Endothelial cell of hepatic sinusoid (primary cell): ENCODE data around the gene DRAXIN.

Source experiments
- in situ Hi-C: cut with HindIII; loops from 2 replicates; pipeline ENCODE4 v1.10.0; 2017; ENCODE audit warnings: low sequenced_read_pairs

DRAXIN gene

GRCh38 chr1:11691302-11691914 is at the start of gene DRAXIN:
TSS of gene DRAXIN (plus strand) at chr1:11691710. CDS start at chr1:11706259, 14,549 bp downstream.
- in situ Hi-C loops: no loop called here

- in situ Hi-C loops: loop anchor here (10.0 kb wide), 1 partner anchor 377 kb away; the partner anchor contains the start of gene MTOR
Measured at GRCh38 chr1:11641776-11642305, 49.7 kb upstream of the DRAXIN start.

DNA sequence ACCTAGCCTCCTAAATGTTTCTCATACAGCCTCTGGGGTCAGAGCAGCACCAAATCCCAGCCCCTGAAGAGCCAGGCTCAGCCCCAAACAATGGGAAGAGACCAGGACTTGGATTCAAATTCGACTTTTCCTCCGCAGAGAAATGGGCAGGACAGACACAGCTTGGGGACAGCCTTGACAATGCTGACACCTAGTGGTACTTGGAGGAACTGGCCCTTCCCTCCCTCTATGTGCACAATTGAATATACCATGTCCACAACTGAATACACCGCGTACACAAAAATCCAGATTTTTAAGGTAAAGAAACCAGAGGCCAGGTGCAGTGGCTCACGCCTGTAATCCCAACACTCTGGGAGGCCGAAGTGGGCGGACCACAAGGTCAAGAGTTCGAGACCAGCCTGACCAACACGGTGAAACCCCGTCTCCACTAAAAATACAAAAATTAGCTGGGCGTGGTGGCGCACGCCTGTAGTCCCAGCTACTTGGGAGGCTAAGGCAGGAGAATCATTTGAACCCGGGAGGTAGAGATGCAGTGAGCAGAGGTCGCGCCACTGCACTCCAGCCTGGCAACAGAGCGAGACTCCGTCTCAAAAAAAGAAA is 49.0 kb upstream of the DRAXIN start:
- in situ Hi-C loops: loop anchor here (10.0 kb wide), 1 partner anchor 378 kb away; the partner anchor contains the start of gene MTOR

DNA sequence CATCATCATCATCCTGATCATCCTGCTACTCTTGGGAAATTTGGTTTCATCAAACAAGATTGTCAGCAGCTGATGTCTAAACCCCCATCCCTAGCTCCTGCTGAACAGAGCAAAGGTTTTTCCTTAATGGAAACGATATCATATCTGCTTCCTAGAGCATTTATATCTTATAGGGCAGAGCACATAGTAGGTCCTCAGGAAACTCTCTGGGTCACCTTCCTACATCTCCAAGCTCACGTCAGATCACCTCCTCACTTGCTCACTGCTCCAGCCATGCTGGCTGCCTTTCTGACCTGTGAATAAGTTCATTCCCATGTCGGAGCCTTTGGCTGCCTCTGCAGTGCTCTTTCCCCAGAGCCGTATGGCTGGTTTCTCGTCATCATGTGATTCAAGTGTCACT is 47.7 kb upstream of the DRAXIN start:
- in situ Hi-C loops: loop anchor here (10.0 kb wide), 1 partner anchor 379 kb away; the partner anchor contains the start of gene MTOR

DNA sequence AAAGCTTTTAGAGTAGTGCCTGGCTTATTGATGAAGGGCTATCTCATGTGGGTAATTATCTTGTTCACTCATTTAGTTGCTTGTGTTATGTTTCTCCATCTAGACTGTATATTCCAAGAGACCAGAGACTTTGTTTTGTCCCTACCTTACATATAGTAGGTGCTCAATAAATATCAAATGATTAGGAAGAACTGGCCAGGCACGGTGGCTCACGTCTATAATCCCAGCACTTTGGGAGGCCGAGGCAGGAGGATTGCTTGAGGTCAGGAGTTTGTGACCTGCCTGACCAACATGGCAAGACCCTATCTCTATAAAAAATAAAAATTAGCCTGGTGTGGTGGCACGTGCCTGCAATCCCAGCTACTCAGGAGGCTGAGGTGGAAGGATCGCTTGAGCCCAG is 46.2 kb upstream of the DRAXIN start:
- in situ Hi-C loops: loop anchor here (10.0 kb wide), 1 partner anchor 380 kb away; the partner anchor contains the start of gene MTOR

DNA sequence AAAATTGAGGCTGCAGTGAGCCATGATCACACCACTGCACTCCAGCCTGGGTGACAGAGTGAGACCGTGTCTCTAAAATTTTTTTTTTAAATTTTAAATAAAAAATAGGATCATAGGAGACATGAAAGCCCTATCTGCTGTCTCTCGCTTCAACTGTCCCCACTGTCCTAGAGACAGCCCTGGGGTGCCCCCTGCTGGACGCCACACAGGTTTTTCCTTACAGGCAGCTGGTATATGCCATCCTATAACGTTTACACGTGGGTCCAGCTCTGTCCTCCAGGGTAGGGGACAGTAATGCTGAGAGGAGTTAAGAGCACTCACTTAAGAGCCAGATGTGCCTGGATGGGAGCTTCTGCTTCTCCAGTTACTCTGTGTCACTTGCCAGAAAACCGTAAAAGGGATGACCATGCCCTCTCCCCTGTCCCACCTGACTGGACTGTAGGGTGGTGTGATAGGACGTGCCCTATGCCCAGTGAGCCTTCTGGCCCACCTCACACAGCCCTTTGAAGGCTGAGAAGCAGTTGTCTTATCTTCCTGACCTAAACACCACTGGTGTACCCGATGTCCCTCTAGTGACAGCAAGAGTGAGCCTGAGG is 45.7 kb upstream of the DRAXIN start:
- in situ Hi-C loops: loop anchor here (10.0 kb wide), 1 partner anchor 381 kb away; the partner anchor contains the start of gene MTOR

GRCh38 chr1:11646317-11646716 is 45.2 kb upstream of the DRAXIN start:
- in situ Hi-C loops: loop anchor here (10.0 kb wide), 1 partner anchor 382 kb away; the partner anchor contains the start of gene MTOR

DNA sequence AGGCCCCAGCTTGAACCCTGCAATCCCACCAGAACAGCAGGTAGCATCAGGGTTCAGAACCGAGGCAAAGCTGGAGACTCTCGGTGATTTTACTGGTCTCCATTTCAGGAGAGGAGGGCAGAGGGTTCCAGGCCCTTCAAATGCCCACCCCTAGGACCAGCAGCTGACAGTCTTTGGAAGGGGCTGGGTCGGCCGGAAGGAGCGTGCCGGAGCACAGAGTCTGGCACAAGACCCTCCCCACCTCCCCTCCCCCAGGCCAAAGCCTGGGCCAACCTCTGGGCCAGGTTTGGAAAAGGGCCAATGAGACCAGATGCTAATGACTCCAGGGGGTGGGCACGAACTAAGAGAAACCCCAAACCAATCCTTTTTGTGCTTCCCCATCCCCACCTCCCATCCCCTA is 44.2 kb upstream of the DRAXIN start:
- in situ Hi-C loops: loop anchor here (10.0 kb wide), 1 partner anchor 383 kb away; the partner anchor contains the start of gene MTOR

GRCh38 chr1:11648039-11648438 is 43.5 kb upstream of the DRAXIN start:
- in situ Hi-C loops: loop anchor here (10.0 kb wide), 1 partner anchor 383 kb away; the partner anchor contains the start of gene MTOR

- in situ Hi-C loops: loop anchor here (10.0 kb wide), 1 partner anchor 384 kb away; the partner anchor contains the start of gene MTOR
Measured at GRCh38 chr1:11648732-11649158, 42.8 kb upstream of the DRAXIN start.

DNA sequence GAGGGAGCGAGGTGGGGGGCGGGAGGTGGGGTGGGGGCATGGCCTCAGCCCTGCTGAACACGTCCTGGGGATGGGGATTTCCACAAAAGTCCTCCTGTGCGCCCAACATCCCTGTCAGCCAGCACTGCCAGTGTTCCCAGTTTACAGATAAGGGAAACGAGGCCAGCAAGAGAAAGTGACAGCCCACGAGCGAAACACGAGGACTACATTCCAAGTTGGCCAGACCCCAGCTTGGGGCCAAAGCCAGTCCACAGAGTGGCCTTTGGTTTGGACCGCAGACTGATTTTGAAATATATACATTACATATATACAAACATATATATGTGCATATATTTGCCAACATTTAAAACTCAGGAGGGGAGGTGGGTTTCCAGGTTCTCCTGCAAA is 42.3 kb upstream of the DRAXIN start:
- in situ Hi-C loops: loop anchor here (10.0 kb wide), 1 partner anchor 384 kb away; the partner anchor contains the start of gene MTOR

- in situ Hi-C loops: loop anchor here (10.0 kb wide), 1 partner anchor 385 kb away; the partner anchor contains the start of gene MTOR
Measured at GRCh38 chr1:11649624-11650330, 41.7 kb upstream of the DRAXIN start.

DNA sequence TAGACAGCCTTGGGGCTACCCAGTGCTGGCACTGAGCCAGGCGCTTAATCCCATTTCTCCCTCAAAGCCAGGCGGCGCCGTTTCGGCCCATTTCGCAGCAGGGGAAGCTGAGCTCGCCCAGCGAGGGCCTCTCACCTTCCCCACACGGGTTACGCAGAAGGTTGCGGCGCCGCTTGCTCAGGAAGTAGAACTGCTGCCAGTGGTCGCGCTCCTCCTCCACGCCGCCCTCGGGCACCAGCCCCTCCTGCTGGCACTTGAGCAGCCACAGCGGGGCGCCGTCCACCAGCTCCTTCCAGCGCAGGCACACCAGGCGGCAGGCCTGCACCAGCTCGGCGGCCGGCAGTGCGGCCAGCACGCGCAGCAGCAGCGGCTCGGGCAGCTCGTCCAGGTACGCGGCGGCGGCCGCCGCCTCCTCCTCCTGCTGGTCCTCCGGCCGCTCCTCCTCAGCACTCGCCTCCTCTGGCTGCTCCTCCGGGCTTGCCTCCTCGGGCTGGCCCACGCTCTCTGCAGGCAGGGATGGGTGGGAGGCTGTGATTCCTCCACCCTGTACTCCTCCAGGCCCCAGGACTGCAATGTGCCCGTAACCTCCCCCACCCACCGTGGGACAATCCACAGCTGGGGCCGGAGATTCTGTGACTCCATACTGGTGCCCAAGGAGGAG is 41.0 kb upstream of the DRAXIN start:
- in situ Hi-C loops: no loop called here

DNA sequence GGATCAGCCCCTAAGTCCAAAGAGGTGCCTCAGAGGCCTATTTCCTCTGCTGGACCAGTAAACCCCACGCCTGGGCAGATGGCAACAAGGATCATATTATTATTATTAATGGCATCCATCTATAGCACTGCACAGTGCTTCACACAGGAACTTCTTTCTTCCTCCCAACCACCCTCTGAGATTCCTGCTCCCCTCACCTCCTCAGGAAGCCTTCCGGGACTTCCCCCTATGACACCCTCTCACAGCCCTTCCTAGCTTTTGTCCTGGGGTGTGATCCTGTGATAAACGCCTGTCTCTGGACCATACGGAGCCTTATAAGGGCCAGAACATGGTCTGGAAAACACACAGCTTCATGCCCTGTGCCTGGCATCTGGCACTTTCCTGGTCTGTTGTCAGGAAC is 40.5 kb upstream of the DRAXIN start:
- in situ Hi-C loops: no loop called here

GRCh38 chr1:11652203-11652780 is 39.2 kb upstream of the DRAXIN start:
- in situ Hi-C loops: no loop called here

DNA sequence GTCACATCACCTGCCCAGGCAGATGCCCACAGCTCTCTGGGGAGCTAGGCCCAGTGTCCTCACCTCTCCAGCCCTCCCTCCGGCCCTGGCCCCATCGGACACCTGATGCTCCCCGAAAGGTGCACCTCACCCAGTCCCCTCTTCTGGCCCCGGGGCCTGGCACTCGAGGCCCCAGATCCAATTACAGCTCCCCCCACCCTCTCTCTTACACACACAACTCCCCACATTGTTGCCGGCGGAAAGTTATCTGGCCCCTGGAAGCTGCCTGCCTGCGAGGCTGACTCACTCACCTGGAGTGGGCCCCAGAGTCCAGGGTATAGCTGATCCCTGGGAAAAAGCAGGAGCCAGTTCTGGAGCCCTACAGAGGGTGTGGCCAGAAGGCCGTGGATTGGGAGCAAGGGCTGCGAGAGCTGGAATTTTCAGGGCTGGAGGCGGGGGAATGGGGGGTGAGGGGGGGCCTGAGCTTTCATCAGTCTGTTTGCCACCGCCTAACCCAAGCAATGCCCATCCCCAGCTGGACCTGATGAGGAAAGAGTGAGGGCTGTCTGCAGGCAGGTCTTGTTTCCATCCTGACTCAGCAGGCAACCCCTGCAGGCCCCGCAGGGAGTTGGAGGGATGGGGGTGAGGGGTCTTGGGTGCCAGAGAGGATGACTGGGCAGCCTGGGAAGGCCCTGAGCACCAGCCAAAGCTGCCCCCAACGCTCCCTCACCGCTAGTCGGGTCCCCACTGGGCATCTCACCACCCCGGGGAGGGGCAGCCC is 38.2 kb upstream of the DRAXIN start:
- in situ Hi-C loops: no loop called here

GRCh38 chr1:11653861-11654136 is 37.7 kb upstream of the DRAXIN start:
- in situ Hi-C loops: no loop called here

GRCh38 chr1:11654137-11654938 is 37.2 kb upstream of the DRAXIN start, which contains the start of the genes FBXO2 and FBXO44:
TSS of gene FBXO2 (minus strand) at chr1:11654429. CDS start at chr1:11654340, 89 bp downstream.
TSS of gene FBXO44 (plus strand) at chr1:11654877. CDS start at chr1:11655836, 959 bp downstream.
- in situ Hi-C loops: no loop called here
